Measurements from ENCODE around the gene BAD.

Gene BAD

DNA sequence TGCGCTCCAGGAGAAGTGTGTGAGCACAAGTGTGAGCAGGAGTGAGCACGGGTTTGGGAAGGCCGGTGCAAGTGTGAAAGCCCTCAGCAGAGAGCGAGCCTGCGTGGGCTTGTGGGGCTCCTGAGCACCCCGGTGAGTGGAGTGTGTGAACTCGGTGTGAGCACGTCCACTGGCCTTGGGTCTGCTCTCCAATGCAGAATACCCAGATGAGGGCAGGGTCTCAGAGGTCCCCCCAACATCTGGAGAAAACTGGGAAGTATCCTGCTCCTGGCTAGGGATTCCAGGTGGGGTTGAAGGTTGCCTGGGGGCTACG lies 22.1 kb upstream of the BAD start:
- DNase-seq, result no peak
- H3K4me3 ChIP-seq (ENCODE audit: control insufficient read depth in 1 of 7, extremely low read depth in 1 of 7, insufficient read depth in 4 of 7, low read depth in 2 of 7, low read length in 6 of 7), result peak overlapping the region; percentile 58 to 82 (median 72)
- ChIA-PET CTCF (interaction anchor here (1.4 to 2.7 kb wide), 3 partner anchors 10 to 34 kb away, joined by 3 to 14 read pairs (median 13); partner anchors contain the start of genes PRDX5 and TRMT112), POLR2A (no interaction called here)
- peaks cover 0 to 5% (median 3%) of the 10 kb centered on the region in 5 experiments for H3K27me3 ChIP-seq (replicated peaks in 2 of 5; ENCODE audit: control insufficient read depth in 4 of 5, insufficient read depth in 5 of 5, low read length in 4 of 5)
- WGBS (ENCODE audit: insufficient coverage), result 23% methylated on average over 9 of the region's 9 CpGs
- peaks cover 7 to 26% (median 24%) of the 10 kb centered on the region in 4 experiments for H3K4me1 ChIP-seq (ENCODE audit: control extremely low read depth in 1 of 4, control insufficient read depth in 4 of 4, insufficient read depth in 4 of 4, low read length in 3 of 4)
- H3K9me3 ChIP-seq (ENCODE audit: control extremely low read depth in 1 of 5, control insufficient read depth in 4 of 5, insufficient read depth in 2 of 5, low read depth in 1 of 5, low read length in 4 of 5), result no peaks in the 10 kb centered on the region
- H3K27ac ChIP-seq (ENCODE audit: insufficient read depth in 1 of 2, low read depth in 1 of 2, low read length in 2 of 2, poor library complexity in 1 of 2, severe bottlenecking in 2 of 2), result peak overlapping the region in 1 of 2 experiments; percentile 60
- peaks cover 0 to 11% (median 2%) of the 10 kb centered on the region in 4 experiments for H3K36me3 ChIP-seq (ENCODE audit: control insufficient read depth in 4 of 4, insufficient read depth in 4 of 4, low read length in 3 of 4)

DNA sequence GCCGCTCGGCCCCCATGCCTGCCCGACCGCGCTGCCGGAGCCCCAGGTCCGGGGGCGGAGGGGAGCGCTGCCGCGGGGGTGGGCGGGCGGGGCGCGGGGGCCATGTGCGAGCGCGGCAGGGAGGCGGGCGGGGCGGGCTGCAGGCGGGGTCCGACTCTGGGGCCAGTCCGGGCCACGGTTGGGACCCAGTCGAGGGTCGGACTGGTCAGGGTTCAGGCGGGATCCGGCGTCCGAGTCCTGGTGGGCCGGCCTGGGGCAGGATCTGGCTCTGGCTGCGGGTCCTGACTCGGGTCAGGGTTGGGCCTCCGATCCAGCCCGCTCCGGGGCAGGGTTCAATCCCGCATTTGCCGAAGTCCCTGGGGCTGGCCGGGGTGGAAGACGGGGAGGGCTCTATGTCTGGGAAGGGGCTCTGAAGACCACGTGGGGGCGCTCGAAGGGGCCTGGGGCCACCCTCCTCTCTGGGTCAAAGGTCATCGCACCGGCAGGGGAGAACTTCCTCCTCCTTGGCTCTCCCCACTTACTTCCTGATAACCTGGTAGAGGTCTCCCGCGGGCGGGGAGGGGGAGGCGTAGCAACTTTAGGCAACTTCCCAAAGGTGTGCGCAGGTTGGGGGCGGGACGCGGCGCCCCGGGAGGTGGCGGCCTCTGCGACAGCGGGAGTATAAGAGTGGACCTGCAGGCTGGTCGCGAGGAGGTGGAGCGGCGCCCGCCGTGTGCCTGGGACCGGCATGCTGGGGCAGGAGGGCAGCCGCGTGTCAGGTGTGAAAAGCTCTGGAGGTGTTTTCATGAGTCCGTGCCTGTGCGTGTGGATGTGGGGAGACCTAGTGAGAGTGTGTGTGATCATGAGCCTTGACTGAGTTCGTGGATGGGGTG lies 21.5 kb upstream of the BAD start:
- POLR2A ChIA-PET, result interaction anchor here (1.3 to 2.5 kb wide), 3 partner anchors 12 to 99 kb away, joined by 7 to 26 read pairs (median 14); partner anchors contain the start of genes FERMT3, PRDX5 and TRMT112
- WGBS (ENCODE audit: insufficient coverage), result 0% methylated on average over 32 of the region's 71 CpGs
- peak overlapping the region; percentile 58 to 82 (median 72) for H3K4me3 ChIP-seq (ENCODE audit: control insufficient read depth in 1 of 7, extremely low read depth in 1 of 7, insufficient read depth in 4 of 7, low read depth in 2 of 7, low read length in 6 of 7)
- CTCF ChIA-PET, result interaction anchor here (1.4 to 2.8 kb wide), 4 partner anchors 11 to 35 kb away, joined by 3 to 14 read pairs (median 13); partner anchors contain the start of genes PRDX5 and TRMT112
- H3K36me3 ChIP-seq (ENCODE audit: control insufficient read depth in 4 of 4, insufficient read depth in 4 of 4, low read length in 3 of 4), result peaks cover 0 to 8% (median 2%) of the 10 kb centered on the region in 4 experiments
- H3K4me1 ChIP-seq (ENCODE audit: control extremely low read depth in 1 of 4, control insufficient read depth in 4 of 4, insufficient read depth in 4 of 4, low read length in 3 of 4), result peaks cover 7 to 30% (median 25%) of the 10 kb centered on the region in 4 experiments
- DNase-seq, result peak; percentile 58 to 71 (median 62)
- H3K27ac ChIP-seq (ENCODE audit: insufficient read depth in 1 of 2, low read depth in 1 of 2, low read length in 2 of 2, poor library complexity in 1 of 2, severe bottlenecking in 2 of 2), result peak overlapping the region in 1 of 2 experiments; percentile 60
- peaks cover 0 to 6% (median 4%) of the 10 kb centered on the region in 5 experiments for H3K27me3 ChIP-seq (replicated peaks in 2 of 5; ENCODE audit: control insufficient read depth in 4 of 5, insufficient read depth in 5 of 5, low read length in 4 of 5)
- H3K9me3 ChIP-seq (ENCODE audit: control extremely low read depth in 1 of 5, control insufficient read depth in 4 of 5, insufficient read depth in 2 of 5, low read depth in 1 of 5, low read length in 4 of 5), result no peaks in the 10 kb centered on the region

DNA sequence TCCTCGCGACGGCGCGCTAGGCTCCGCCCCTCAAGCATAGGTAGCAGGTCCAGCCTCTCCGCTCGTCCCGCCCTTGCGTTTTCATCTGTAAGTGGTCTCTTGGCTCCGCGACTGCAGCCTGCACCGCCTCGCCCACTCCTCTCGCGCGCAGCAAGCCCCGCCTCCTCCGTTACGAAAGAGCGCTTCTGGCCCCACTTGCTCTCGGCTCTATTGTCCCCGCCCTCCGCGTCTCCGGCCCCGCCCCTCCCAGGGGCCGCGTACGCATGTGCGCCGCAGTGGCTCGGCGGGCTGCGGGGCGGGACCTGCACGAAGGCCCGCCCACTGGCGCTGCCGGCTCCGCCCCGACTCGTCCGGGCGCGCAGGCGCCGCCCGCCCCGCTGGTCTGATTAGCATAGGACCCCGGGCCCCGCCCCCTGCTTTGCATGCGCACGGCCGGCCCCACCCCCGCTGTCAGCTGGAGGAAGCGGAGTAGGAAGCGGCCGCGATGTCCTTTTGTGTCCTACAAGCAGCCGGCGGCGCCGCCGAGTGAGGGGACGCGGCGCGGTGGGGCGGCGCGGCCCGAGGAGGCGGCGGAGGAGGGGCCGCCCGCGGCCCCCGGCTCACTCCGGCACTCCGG lies 20.7 kb upstream of the BAD start, which contains the start of gene ESRRA:
Gene ESRRA, plus strand, starts transcription at position 450 of the 616 bp plus-strand sequence. CDS start 1,656 bp downstream, outside the sequence.
- ChIA-PET CTCF (interaction anchor here (0.8 to 5.4 kb wide), 18 partner anchors 11 to 108 kb away, joined by 3 to 123 read pairs (median 5); partner anchors contain the start of genes BAD, DNAJC4, FERMT3 and FKBP2), POLR2A (interaction anchor here (0.6 to 2.5 kb wide), 6 partner anchors 12 to 101 kb away, joined by 3 to 26 read pairs (median 10); partner anchors contain the start of genes FERMT3, PRDX5 and TRMT112)
- peaks cover 0 to 5% (median 2%) of the 10 kb centered on the region in 4 experiments for H3K36me3 ChIP-seq (ENCODE audit: control insufficient read depth in 4 of 4, insufficient read depth in 4 of 4, low read length in 3 of 4)
- H3K4me3 ChIP-seq (ENCODE audit: control insufficient read depth in 1 of 7, extremely low read depth in 1 of 7, insufficient read depth in 4 of 7, low read depth in 2 of 7, low read length in 6 of 7), result peak within 1 kb of the TSS; percentile 58 to 92 (median 78)
- no peaks in the 10 kb centered on the region for H3K9me3 ChIP-seq (ENCODE audit: control extremely low read depth in 1 of 5, control insufficient read depth in 4 of 5, insufficient read depth in 2 of 5, low read depth in 1 of 5, low read length in 4 of 5)
- H3K27me3 ChIP-seq (replicated peaks in 2 of 5; ENCODE audit: control insufficient read depth in 4 of 5, insufficient read depth in 5 of 5, low read length in 4 of 5), result peaks cover 0 to 13% (median 7%) of the 10 kb centered on the region in 5 experiments
- under 1% methylated on average over 57 of the region's 81 CpGs for WGBS (ENCODE audit: insufficient coverage)
- peaks cover 7 to 37% (median 33%) of the 10 kb centered on the region in 4 experiments for H3K4me1 ChIP-seq (ENCODE audit: control extremely low read depth in 1 of 4, control insufficient read depth in 4 of 4, insufficient read depth in 4 of 4, low read length in 3 of 4)
- H3K27ac ChIP-seq (ENCODE audit: insufficient read depth in 1 of 2, low read depth in 1 of 2, low read length in 2 of 2, poor library complexity in 1 of 2, severe bottlenecking in 2 of 2), result peak within 1 kb of the TSS; percentile 40 to 82
- peak; percentile 95 to 99 (median 99) for DNase-seq

DNA sequence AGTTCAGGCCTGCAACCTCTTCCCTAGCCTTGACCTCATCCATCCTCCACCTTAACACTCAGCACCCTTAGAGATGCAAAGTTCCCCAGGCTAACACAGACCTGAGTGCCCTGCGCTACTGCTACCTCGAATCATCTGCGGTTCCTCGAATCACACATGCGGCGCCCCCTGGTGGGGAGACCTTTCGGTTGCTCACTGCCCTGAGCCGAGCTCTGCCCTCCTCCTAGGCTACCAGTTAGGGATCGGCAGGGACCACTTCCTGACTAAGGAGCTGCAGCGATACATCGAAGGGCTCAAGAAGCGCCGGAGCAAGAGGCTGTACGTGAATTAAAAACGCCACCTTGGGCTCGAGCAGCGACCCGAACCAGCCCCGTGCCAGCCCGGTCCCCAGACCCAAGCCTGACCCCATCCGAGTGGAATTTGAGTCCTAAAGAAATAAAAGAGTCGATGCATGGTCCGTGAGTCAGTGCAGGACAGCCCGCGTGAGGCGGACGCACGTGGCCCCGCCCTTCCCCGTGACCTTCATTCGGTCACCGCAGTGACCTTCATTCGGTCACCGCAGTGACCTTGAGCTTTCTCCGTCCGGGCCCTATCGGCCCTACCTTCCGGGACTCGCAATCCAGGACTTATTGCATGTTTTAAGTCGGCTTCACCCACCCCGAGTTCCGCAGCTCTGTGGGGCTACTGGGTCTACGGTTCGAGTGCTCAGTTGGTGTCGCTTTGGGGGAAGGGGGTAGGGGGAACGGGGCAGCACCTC lies 20.0 kb upstream of the BAD start:
- H3K36me3 ChIP-seq (ENCODE audit: control insufficient read depth in 4 of 4, insufficient read depth in 4 of 4, low read length in 3 of 4), result peaks cover 0 to 5% (median 2%) of the 10 kb centered on the region in 4 experiments
- DNase-seq, result peak; percentile 90 to 94 (median 91)
- under 1% methylated on average over 35 of the region's 46 CpGs for WGBS (ENCODE audit: insufficient coverage)

DNA sequence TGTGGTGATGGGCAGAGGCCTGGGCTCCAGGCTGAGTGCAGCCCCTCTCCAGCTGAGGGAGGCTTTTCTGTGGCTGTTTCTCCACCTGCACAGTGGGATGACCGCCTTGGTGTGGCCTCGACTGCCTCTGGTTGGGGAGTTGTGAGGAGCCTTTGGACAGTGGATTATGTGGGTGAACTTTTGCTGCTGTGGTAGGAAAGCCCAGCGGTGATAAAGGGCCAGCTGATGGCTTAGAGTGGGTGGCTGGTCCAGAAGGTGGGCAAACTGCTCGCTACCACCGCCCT lies 19.5 kb upstream of the BAD start:
- H3K4me3 ChIP-seq (ENCODE audit: control insufficient read depth in 1 of 7, extremely low read depth in 1 of 7, insufficient read depth in 4 of 7, low read depth in 2 of 7, low read length in 6 of 7), result peak overlapping the region in 5 of 7 experiments; percentile 77 to 92 (median 85)
- ChIA-PET CTCF (interaction anchor here (0.8 to 5.4 kb wide), 25 partner anchors 13 to 138 kb away, joined by 3 to 123 read pairs (median 4); partner anchors contain the start of genes DNAJC4, FERMT3, KCNK4 and MACROD1), POLR2A (interaction anchor here (0.7 to 2.5 kb wide), 6 partner anchors 14 to 100 kb away, joined by 3 to 26 read pairs (median 9); partner anchors contain the start of genes CCDC88B, FERMT3, PRDX5 and TRMT112)
- no peaks in the 10 kb centered on the region for H3K9me3 ChIP-seq (ENCODE audit: control extremely low read depth in 1 of 5, control insufficient read depth in 4 of 5, insufficient read depth in 2 of 5, low read depth in 1 of 5, low read length in 4 of 5)
- H3K4me1 ChIP-seq (ENCODE audit: control extremely low read depth in 1 of 4, control insufficient read depth in 4 of 4, insufficient read depth in 4 of 4, low read length in 3 of 4), result peaks cover 7 to 49% (median 45%) of the 10 kb centered on the region in 4 experiments
- DNase-seq, result no peak
- H3K27ac ChIP-seq (ENCODE audit: insufficient read depth in 1 of 2, low read depth in 1 of 2, low read length in 2 of 2, poor library complexity in 1 of 2, severe bottlenecking in 2 of 2), result no peak overlapping the region
- peaks cover 0 to 5% (median 2%) of the 10 kb centered on the region in 4 experiments for H3K36me3 ChIP-seq (ENCODE audit: control insufficient read depth in 4 of 4, insufficient read depth in 4 of 4, low read length in 3 of 4)
- peaks cover 0 to 26% (median 15%) of the 10 kb centered on the region in 5 experiments for H3K27me3 ChIP-seq (replicated peaks in 2 of 5; ENCODE audit: control insufficient read depth in 4 of 5, insufficient read depth in 5 of 5, low read length in 4 of 5)
- WGBS (ENCODE audit: insufficient coverage), result 63% methylated on average over 2 of the region's 5 CpGs

More for the DNA sequence above, 20.0 kb upstream of the BAD start:
- CTCF ChIA-PET, result interaction anchor here (0.8 to 5.4 kb wide), 28 partner anchors 12 to 139 kb away, joined by 3 to 123 read pairs (median 4); partner anchors contain the start of genes BAD, DNAJC4, FERMT3 and FKBP2
- Histone ChIP-seq H3K27me3 (replicated peaks in 2 of 5; ENCODE audit: control insufficient read depth in 4 of 5, insufficient read depth in 5 of 5, low read length in 4 of 5) (peaks cover 0 to 20% (median 13%) of the 10 kb centered on the region in 5 experiments), H3K27ac (ENCODE audit: insufficient read depth in 1 of 2, low read depth in 1 of 2, low read length in 2 of 2, poor library complexity in 1 of 2, severe bottlenecking in 2 of 2) (peak overlapping the region; percentile 40 to 82), H3K4me3 (ENCODE audit: control insufficient read depth in 1 of 7, extremely low read depth in 1 of 7, insufficient read depth in 4 of 7, low read depth in 2 of 7, low read length in 6 of 7) (peak overlapping the region; percentile 52 to 92 (median 78)), H3K4me1 (ENCODE audit: control extremely low read depth in 1 of 4, control insufficient read depth in 4 of 4, insufficient read depth in 4 of 4, low read length in 3 of 4) (peaks cover 7 to 44% (median 40%) of the 10 kb centered on the region in 4 experiments), H3K9me3 (ENCODE audit: control extremely low read depth in 1 of 5, control insufficient read depth in 4 of 5, insufficient read depth in 2 of 5, low read depth in 1 of 5, low read length in 4 of 5) (no peaks in the 10 kb centered on the region)
- POLR2A ChIA-PET, result interaction anchor here (0.6 to 2.5 kb wide), 8 partner anchors 13 to 100 kb away, joined by 3 to 26 read pairs (median 6); partner anchors contain the start of genes CCDC88B, FERMT3, PRDX5 and TRMT112

Data from common myeloid progenitor, CD34-positive (primary cell).